Epithelial cell of esophagus (primary cell): ENCODE results near the gene BMAL2.
A peak's percentile ranks its signal among the peaks of the same experiment; 100 is the strongest.

ENCODE experiments used
- DNase-seq: peaks from one replicate; pipeline ENCODE4 v3.0.0; 2010; ENCODE audit warnings: low read depth
- H3K4me3 ChIP-seq: 2 replicates; pipeline ENCODE4 v1.5.1; 2011; ENCODE audit warnings: mild to moderate bottlenecking, low read length, control low read depth
- CTCF ChIP-seq: IDR thresholded peaks from 2 replicates; pipeline ENCODE4 v1.5.1; 2011; ENCODE audit warnings: low read depth, mild to moderate bottlenecking, low read length, control low read depth, inconsistent platforms; ENCODE audit not compliant: insufficient read depth; ENCODE audit errors: missing control alignments

Gene BMAL2

GRCh38 chr12:27332714-27333402, at the start of gene BMAL2:
BMAL2 (plus strand) TSS chr12:27332836; CDS start chr12:27333073, 237 bp downstream.
- TF ChIP-seq CTCF, result no peak
- peak; percentile 58 for DNase-seq
- peak within 1 kb of the TSS; percentile 63 for H3K4me3 ChIP-seq

- TF ChIP-seq CTCF, result no peak
- no peak for DNase-seq
- H3K4me3 ChIP-seq, result no peak overlapping the region
Observed at GRCh38 chr12:27284021-27284420, 48.6 kb upstream of the BMAL2 start.

GRCh38 chr12:27284751-27285150, 47.9 kb upstream of the BMAL2 start:
- no peak overlapping the region for H3K4me3 ChIP-seq
- no peak for TF ChIP-seq CTCF
- no peak for DNase-seq

GRCh38 chr12:27285403-27285802, 47.2 kb upstream of the BMAL2 start:
- H3K4me3 ChIP-seq, result no peak overlapping the region
- DNase-seq, result no peak
- TF ChIP-seq CTCF, result no peak

GRCh38 chr12:27289414-27289813, 43.2 kb upstream of the BMAL2 start:
- DNase-seq, result no peak
- no peak for TF ChIP-seq CTCF

GRCh38 chr12:27290501-27291168, 42.0 kb upstream of the BMAL2 start:
- no peak for DNase-seq
- H3K4me3 ChIP-seq, result no peak overlapping the region
- no peak for TF ChIP-seq CTCF

More at GRCh38 chr12:27289414-27289813, 43.2 kb upstream of the BMAL2 start:
- no peak overlapping the region for H3K4me3 ChIP-seq

GRCh38 chr12:27291862-27292261, 40.8 kb upstream of the BMAL2 start:
- no peak for TF ChIP-seq CTCF
- no peak overlapping the region for H3K4me3 ChIP-seq
- no peak for DNase-seq
